Measurements from ENCODE around the gene METTL27.

DNA sequence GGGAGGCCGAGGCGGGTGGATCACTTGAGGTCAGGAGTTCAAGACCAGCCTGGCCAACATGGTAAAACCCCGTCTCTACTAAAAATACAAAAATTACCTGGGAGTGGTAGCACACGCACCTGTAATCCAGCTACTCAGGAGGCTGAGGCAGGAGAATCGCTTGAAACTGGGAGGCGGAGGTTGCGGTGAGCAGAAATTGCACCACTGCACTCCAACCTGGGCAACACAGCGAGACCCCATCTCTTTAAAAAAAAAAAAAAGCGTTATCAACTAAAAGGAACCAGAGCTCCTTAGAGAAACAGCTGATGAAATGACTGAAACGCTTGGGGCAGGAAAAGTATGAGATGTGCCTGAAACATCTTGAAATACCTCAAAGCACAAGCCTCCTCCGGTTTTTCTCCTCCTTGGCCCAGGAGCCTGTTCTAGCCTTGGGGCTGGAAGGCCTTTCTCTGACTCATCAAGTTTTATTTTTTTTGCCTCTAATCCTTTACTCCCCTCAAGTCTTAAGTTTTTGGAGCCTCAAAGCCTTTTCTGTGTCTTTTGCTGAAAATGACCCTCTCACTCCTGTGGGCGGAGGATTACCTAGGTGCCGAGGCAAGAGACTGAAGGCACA, 2.6 kb upstream of the METTL27 start:
- TF ChIP-seq SIN3A (IDR thresholded peaks at IDR 0.05; ENCODE audit: borderline replicate concordance in 2 of 2, control insufficient read depth in 1 of 2, low read depth in 2 of 2, low read length in 2 of 2): no peak
- no peak for TF ChIP-seq CTCF (IDR thresholded peaks at IDR 0.05 in 2 of 3, conservative IDR thresholded peaks at IDR 0.05 in 1 of 3; ENCODE audit: insufficient read depth in 2 of 3, low read depth in 1 of 3, low read length in 3 of 3)
- TF ChIP-seq NFYB (IDR thresholded peaks at IDR 0.05; ENCODE audit: extremely low read depth, insufficient read length): no peak
- TF ChIP-seq ZNF740 (CRISPR knock-in tag; IDR thresholded peaks at IDR 0.05): no peak
- no peak for TF ChIP-seq ZNF740 (tag; IDR thresholded peaks at IDR 0.05)
- TF ChIP-seq JUNB (CRISPR knock-in tag; conservative IDR thresholded peaks at IDR 0.05): no peak
- TF ChIP-seq NCOA6 (IDR thresholded peaks at IDR 0.05): no peak
- TF ChIP-seq ETS1 (conservative IDR thresholded peaks at IDR 0.05; ENCODE audit: control insufficient read depth, low read depth, low read length): no peak
- no peak for TF ChIP-seq ZFP30 (CRISPR knock-in tag; IDR thresholded peaks at IDR 0.05; ENCODE audit: borderline replicate concordance)
- TF ChIP-seq MAZ (CRISPR knock-in tag; conservative IDR thresholded peaks at IDR 0.05 in 1 of 2, IDR thresholded peaks at IDR 0.05 in 1 of 2): no peak
- no peak for TF ChIP-seq PHB2 (IDR thresholded peaks at IDR 0.05; ENCODE audit: low read depth)
- no peak for TF ChIP-seq TCF3 (CRISPR knock-in tag; IDR thresholded peaks at IDR 0.05)
- TF ChIP-seq SIX5 (IDR thresholded peaks at IDR 0.05; ENCODE audit: borderline replicate concordance in 1 of 2, insufficient read depth in 1 of 2, low read depth in 1 of 2, low read length in 2 of 2): no peak
- TF ChIP-seq NCOR1 (IDR thresholded peaks at IDR 0.05): no peak
- no peak for TF ChIP-seq CEBPB (tag; IDR thresholded peaks at IDR 0.05)
